H1 (cell line): Measurements from ENCODE around the gene CD4. TPM values are rescaled to one million over a fixed set of nuclear protein-coding genes. Genes with fewer than 3 reads are reported as not detected.

Experiments used
- TAF7 ChIP-seq: optimal IDR thresholded peaks from 2 replicates; pipeline ENCODE3; 2011; ENCODE audit warnings: low read depth, mild to moderate bottlenecking, inconsistent platforms, low read length, moderate library complexity, borderline replicate concordance
- polyA plus RNA-seq, 7 experiments: library from polyadenylated mRNA; depleted of rRNA in 3 of 7; stranded (reverse) in 5 of 7; unstranded in 2 of 7; fragments of >200 nt in 5 of 7; fragments of 200-250 nt in 2 of 7; gene quantifications; 1 replicate in 5 of 7; 2 replicates in 1 of 7; 4 replicates in 1 of 7; pipeline versions ENCODE4 v1.2.1 to v1.2.3, GENCODE V29; 2011 to 2013; ENCODE audit warnings: missing spikeins in 2 of 7, mixed read lengths in 2 of 7
- total RNA-seq: library from RNA; stranded (reverse); fragmentation: NEBNext Ultra II Directional; extraction: Animal tissue kit (Norgen Biotek cat#: 25700); gene quantifications from 2 replicates; pipeline ENCODE4 v1.2.1, GENCODE V29; 2021

Gene CD4
- total and polyA plus RNA-seq, 2 of the 8 experiments (the other 6 are each of a cell fraction or from before 2014, with no cell fraction given), result 3.4 to 5.1 TPM

GRCh38 chr12:6843118-6843902 lies 54.0 kb downstream of the CD4 start (continued):
- TF ChIP-seq TAF7, result no peak
